PC-3 (cell line): Measurements from ENCODE around the gene EMILIN3.

ENCODE experiments used
- CTCF ChIP-seq: fragments of 300-600 bp; sonication (generic); conservative IDR thresholded peaks from 2 replicates; pipeline ENCODE4 v1.5.1; 2017; ENCODE audit warnings: antibody characterized with exemption, low read depth, mild to moderate bottlenecking, low read length
- EZH2 ChIP-seq: fragments of 300-600 bp; sonication (generic); IDR thresholded peaks from one replicate; pipeline ENCODE4 v1.6.1; 2017; ENCODE audit warnings: antibody characterized with exemption, mild to moderate bottlenecking, low read length; ENCODE audit not compliant: unreplicated experiment

- TF ChIP-seq CTCF (no peak), EZH2 (no peak)
Observed at GRCh38 chr20:41345729-41346067, 20.9 kb downstream of the EMILIN3 start.
